ENCODE data around the gene NDUFA13.

NDUFA13 gene

DNA sequence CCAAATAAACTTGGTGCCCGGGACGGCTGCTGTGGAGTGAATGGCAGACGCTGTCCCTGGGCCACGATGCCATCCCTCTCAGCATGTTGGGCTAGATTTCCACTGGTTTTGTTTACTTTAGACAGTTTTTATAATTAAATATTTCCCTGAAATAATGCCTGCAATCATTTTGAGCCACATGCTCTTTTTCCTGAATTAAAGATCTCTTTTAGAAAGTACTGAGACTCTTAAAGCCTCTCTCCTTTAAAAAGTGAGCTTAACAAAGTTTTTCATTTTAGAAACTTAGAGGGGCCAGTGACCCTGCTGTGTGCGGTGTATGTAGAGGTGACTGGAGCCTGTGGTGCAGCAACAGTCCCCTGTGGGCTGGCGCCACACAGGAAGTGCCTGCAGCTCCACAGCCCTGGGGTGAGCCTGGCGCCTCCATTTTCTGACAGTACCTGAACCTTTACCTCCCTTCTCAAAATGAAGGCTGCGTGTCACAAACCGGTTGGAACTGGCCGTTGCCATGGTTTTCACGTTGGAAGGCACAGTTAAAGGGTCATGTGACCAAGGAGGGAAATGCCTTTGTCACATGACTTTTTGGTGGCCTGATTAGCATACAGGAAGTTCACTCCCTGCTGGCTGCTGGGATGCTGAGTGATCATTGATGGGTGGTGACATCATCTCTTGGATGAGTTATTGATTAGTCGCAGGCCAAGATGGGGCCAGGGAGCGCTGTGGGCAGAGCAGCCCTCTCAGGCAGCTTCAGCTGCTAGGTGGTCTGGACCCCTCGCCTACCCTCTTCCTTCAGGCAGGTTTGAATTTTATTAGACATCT is 26.9 kb upstream of the NDUFA13 start:
- peak; percentile 29 to 67 (median 57) for DNase-seq (ENCODE audit: low read depth in 2 of 3, low spot score in 2 of 3)

DNA sequence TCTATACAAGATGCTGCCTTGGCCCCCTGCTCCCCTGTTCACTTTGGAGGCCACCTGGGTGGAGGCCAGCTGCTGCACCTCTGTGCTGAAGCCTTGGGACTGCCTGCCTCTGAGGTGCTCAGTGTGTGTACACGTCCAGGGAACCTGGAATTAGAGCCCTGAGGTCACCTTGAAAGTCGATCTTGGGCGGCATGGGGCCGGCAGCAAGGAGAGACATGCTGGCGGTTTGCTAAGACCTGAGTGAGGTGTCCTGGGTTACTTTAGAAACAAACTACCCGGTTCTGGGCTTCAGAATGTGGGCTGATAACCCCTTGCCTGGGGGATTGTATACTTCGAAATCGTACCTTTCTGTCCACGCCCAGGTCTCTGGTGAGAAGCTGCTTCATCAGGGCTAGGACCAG is 26.2 kb upstream of the NDUFA13 start:
- DNase-seq (ENCODE audit: low read depth in 2 of 3, low spot score in 2 of 3), result no peak

DNA sequence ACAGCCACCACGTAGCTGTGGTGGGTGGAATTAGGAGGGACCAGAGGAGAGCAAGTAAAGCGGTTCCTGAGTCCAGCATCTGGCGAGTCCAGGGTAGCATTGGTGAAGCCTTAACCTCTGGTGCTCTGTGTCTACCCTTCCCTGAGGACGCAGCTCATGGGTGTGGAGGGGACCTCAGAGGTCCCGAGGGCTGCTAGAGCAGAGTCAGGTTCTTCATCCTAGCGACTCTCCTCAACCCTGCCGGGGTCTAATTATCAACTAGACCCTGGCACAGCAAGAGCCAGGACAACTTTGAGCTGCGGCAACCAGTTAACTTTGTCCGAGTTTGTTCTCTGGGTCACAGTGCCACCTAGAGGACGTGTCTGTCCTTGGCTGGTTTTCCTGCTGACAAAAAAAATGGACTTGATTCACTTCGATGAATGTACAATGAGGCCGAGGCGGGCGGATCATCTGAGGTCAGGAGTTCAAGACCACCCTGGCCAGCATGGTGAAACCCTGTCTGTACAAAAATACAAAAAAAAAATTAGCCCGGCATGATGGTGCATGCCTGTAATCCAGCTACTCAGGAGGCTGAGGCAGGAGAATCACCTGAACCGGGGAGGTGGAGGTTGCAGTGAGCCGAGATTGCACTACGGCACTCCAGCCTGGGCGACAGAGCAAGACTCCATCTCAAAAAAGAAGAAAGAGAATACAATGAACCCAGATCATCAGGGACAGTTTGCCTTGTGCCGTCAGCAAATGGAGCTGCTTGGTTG is 25.6 kb upstream of the NDUFA13 start:
- DNase-seq (ENCODE audit: low read depth in 2 of 3, low spot score in 2 of 3), result peak; percentile 46 to 69 (median 54)

DNA sequence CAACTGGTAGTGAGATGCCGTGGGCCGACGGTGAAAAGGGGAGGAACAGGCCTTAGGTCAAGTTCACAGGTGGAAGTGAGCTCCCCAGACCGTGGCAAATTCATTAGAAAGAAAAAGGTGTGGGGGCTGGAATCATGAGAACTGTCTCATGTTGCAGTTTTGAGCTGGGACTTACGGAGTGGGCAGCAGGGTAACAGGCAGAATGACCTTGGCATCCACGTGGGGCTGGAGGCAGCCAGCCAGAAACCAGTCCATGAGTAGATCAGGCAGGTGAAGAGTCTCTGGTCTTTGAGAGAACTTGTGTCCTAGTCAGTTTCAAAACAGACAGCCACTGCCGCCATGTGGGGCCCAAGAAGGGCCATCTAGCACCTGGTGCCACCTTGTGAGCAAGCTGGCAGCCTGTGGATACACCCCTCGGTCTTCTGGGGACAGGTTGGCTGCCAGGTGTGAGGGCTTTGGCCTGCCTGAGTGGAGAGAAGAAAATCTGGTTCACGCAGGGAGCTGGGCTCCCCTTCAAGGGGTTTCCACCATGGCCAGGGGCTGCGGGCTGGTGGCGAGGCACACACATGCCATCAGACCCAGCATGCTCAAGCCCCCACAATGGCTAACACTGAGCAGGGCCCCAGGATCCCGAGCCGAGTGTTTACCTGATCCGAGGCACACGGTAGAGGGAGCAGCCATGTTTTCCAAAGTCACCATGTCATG is 24.6 kb upstream of the NDUFA13 start:
- DNase-seq (ENCODE audit: low read depth in 2 of 3, low spot score in 2 of 3), result no peak

DNA sequence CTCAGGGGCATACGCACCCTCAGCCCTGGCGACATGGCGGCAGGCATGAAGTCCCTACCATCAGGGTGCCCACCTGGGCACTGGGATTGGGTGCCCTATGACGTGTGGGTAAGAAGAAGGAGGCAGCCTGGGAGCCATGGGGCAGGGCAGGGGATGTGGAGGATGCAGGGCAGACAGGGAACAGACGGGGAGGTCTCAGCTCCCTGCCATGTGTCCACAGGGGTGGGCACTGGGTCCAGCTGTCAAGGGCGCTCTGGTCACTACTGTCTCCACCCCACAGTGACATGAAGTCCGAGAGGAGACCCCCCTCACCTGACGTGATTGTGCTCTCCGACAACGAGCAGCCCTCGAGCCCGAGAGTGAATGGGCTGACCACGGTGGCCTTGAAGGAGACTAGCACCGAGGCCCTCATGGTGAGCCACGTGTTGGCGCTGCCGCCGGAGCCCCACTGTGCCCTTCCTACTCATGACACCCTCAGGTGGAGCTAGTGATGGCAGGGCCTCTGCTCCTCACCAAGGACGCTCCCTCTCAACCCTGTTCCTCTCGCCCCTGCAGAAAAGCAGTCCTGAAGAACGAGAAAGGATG is 23.9 kb upstream of the NDUFA13 start:
- no peak for DNase-seq (ENCODE audit: low read depth in 2 of 3, low spot score in 2 of 3)

DNA sequence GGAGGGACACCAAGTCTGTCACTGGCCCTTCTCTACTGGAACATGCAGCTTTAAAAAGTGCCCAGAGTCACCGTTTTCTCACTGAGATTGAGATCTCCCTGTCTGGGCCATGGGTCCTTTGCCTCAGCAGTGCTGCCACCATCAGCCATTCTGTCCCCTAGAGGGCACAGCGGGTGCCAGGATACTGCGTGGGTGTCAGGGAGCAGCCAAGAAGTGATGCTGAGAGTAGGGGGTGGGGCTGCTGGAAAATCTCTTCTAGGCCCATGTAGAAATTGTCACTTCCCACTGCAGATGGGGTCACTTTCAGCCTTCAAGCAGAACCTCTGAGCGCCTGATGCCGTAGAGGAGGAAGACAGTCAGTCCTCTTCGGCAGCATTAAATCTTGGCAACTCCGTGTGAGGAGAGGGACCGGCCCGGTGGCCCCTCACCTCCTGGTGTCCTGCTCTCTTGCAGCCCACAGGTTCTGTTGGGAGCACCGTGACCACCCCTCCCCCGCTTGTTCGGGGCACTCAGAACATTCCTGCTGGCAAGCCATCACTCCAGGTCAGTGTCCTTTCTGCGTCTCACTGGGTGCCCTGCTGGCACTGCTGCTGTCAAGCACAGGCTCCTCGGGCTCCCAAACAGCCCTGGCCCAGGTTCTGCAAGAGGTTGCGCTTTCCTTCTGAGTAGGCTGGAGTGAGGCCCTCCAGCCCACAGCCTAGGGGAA is 22.0 kb upstream of the NDUFA13 start:
- DNase-seq (ENCODE audit: low read depth in 2 of 3, low spot score in 2 of 3), result no peak

DNA sequence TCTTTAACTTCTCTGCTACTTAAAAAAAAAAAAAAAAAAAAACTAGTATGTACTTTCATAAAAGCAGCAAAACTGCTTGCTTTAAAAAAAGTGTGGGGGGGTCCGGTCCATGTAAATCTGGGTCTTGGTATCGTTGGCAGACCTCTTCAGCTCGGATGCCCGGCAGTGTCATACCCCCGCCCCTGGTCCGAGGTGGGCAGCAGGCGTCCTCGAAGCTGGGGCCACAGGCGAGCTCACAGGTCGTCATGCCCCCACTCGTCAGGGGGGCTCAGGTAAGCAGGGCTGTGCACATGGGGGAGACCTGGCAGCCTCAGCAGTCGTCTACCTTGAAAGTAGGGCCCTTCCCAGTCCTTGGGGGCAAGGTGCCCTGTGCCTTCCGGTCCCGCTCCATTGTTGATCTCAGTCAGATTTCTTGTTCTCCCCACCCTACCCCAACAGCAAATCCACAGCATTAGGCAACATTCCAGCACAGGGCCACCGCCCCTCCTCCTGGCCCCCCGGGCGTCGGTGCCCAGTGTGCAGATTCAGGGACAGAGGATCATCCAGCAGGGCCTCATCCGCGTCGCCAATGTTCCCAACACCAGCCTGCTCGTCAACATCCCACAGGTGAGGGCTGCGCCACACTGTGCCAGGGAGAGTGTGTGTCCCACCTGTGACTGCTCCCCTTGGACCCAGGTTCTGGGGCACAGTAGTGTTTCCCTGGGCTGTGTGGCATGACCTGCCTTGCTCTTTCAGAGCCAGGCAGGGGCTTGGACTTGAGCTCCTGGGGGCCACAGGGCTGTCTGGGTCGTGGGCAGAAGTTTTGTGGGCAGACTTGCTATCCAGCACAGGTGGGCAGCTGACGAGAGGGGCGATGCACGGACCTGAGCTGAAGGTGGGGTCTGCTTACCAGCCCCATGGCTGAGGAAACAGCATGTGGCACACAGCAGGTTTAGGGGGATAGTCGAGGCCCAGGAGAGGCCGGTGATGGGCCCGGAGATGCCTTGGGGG is 20.1 kb upstream of the NDUFA13 start:
- DNase-seq (ENCODE audit: low read depth in 2 of 3, low spot score in 2 of 3), result no peak

DNA sequence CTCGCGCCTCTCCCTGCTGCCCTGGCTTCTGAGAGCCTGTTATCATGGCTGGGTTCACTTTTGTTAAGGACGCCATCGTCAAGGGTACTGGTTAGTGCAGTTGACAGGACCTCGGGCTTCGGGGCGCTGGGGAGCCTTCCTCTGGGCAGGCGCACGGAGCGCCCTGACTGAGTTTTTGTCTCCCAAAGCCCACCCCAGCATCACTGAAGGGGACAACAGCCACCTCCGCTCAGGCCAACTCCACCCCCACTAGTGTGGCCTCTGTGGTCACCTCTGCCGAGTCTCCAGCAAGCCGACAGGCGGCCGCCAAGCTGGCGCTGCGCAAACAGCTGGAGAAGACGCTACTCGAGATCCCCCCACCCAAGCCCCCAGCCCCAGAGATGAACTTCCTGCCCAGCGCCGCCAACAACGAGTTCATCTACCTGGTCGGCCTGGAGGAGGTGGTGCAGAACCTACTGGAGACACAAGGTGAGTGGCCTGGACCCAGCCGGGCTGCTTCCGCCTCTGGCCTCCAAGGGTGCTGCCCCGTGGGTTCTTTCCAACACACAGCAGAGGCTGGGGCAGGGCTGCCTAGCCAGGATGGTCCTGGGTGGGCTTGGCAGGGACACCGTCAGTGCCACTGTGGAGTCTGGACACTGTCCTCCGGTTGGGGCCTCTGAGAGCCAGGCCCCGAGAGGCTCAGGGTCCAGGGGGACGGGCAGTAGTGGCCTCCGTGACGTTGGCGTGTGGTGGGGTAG is 17.6 kb upstream of the NDUFA13 start:
- DNase-seq (ENCODE audit: low read depth in 2 of 3, low spot score in 2 of 3), result no peak

DNA sequence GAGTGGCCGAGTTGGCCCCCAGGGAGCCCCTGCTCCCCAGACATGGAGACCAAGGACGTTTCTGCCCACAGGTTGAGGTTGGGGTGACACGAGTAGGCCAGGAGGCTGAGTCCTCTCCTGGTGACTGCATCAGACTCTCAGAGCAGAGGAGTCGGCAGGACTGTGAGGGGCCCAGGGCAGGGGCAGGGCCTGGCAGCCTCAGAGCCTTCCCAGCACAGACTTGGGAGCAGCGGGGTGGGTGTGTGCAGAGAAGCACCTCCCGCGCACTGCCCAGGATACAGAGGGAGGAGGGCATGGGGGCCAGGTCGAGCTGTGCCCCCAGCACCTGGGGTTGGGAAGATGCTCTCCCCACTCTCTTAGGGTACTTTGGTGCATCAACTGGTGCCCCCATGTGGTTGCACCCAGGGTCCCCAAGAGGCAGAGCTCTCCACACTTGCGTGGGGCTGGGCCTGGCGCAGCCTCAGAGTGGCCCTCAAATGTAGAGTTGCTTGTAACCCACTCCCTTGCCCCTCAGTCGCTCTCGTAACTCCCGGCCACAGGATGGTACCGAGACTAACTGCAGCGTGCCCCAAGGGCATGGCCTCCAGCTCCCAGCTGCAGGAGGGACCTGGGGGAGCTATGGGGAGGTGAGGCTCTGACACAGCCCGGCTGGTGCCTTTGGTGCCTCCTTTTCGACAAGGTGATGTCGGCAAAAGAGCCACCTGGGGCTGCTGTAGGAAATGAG is 16.6 kb upstream of the NDUFA13 start:
- DNase-seq (ENCODE audit: low read depth in 2 of 3, low spot score in 2 of 3), result no peak

DNA sequence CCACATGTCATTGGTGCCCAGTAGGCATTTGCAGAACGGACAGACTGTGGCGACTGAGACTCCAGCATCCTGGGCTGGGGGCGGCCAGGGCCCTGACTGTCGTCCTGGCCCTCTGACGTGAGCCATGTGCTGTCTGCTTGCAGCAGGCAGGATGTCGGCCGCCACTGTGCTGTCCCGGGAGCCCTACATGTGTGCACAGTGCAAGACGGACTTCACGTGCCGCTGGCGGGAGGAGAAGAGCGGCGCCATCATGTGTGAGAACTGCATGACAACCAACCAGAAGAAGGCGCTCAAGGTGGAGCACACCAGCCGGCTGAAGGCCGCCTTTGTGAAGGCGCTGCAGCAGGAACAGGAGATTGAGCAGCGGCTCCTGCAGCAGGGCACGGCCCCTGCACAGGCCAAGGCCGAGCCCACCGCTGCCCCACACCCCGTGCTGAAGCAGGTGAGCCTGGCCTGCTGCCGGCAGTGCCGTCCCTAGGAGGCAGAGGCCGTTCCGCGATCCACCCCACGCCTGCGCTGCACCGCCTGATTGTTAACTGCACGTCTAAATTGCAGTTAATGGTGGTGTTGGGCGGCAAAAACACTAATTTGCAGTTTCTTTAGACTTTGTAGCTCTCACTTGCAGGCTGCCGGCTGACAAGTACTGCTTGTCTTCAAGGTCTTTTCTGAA is 14.9 kb upstream of the NDUFA13 start:
- DNase-seq (ENCODE audit: low read depth in 2 of 3, low spot score in 2 of 3), result no peak

DNA sequence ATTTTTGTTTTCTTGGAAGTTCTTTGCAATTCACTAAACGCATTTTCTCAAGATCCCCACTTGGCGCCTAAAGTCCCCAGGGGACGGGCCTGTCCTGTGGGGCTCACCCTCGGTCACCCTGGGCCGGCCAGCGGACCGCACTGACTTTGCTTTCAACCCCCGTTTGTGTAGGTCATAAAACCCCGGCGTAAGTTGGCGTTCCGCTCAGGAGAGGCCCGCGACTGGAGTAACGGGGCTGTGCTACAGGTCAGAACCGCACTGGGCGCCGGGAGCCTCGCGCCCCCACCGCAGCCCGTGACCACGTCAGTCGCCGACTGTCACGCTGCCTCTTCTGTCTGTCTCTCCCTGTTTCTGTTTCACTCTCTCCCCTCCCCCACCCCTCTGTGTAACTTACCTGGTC is 14.2 kb upstream of the NDUFA13 start:
- no peak for DNase-seq (ENCODE audit: low read depth in 2 of 3, low spot score in 2 of 3)

DNA sequence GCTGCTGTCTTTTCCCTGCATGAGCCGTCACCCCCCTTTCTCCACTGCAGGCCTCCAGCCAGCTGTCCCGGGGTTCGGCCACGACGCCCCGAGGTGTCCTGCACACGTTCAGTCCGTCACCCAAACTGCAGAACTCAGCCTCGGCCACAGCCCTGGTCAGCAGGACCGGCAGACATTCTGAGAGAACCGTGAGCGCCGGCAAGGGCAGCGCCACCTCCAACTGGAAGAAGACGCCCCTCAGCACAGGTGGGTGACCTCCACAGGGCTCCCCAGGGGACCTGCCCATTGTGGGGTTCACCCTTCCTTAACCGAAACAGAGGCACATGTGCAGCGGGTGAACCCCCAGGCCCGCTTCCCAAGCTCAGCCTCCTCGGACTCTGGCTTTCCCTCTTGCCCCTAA is 13.7 kb upstream of the NDUFA13 start:
- no peak for DNase-seq (ENCODE audit: low read depth in 2 of 3, low spot score in 2 of 3)

DNA sequence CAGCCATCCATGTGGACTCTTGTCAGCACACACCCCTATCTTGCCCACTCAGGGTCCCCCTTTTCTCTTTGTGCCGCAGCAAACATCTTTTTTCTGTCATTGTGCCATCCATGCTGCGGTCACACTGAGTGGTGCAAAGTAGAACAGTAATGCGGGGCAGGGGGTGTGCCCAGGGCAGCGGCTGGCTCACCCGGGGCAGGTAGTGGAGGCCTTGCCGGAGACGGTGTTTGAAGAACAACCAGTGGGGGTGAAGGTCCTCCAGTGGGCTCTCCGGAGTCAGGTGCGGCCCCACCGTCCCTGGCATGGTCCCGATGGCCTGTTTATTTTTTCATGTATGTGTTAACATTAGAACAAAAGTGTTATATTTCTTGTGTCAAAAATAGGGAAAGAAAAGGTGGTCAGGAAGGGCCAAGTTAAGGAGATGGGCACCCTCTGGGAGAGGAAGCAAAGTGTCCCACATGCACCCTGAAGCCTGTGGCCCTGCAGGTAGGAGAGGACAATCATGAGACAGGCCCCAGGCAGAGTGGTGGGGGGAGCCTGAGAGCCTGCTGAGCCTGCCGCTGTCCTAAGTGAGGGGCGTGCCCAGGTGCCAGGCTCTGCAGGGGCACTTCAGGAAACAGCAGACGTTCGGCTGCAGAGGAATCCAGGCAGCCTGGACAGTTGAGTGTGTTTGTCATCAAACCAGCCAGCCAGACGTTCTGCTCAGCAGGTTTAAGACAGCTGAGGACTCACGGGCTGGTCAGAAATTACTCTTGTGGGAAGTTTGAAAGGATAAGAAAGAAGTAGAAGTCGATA is 13.0 kb upstream of the NDUFA13 start:
- DNase-seq (ENCODE audit: low read depth in 2 of 3, low spot score in 2 of 3), result no peak

DNA sequence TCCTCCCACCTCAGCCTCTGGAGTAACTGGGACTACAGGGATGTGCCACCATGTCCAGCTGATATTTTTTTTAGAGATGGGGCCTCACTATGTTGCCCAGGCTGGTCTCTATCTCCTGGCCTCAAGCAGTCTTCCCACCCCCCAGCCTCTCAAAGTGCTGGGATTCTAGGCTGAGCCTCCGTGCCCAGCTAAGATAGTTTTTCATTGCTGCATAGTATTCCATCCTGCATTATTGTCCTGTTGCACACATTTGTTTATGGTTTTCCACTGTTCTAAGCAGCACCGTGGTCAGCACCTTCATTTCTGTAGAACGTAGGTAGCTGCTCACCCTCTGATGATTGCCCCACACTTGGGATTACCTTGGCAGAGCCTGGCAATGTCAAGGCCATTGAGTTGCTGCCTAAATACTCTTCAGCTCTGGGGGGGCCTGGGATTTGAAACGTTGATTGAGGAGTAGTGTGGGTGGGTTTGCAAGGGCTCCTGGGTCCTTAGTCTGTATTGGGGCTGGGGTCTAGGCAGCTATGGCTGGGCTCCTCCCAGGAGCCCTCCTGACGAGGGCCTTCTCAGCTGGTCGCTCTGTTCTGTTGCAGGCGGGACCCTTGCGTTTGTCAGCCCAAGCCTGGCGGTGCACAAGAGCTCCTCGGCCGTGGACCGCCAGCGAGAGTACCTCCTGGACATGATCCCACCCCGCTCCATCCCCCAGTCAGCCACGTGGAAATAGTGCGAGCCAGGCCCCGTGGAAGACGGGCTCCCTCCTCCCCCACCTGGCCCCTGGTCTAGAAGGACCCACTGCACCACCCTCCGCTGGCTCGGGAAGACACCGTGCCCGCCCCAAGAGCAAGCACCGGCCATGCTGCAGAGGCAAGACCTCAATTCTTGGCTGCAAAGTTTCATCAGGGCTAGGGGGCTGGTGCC is 11.0 kb upstream of the NDUFA13 start:
- DNase-seq (ENCODE audit: low read depth in 2 of 3, low spot score in 2 of 3), result no peak

DNA sequence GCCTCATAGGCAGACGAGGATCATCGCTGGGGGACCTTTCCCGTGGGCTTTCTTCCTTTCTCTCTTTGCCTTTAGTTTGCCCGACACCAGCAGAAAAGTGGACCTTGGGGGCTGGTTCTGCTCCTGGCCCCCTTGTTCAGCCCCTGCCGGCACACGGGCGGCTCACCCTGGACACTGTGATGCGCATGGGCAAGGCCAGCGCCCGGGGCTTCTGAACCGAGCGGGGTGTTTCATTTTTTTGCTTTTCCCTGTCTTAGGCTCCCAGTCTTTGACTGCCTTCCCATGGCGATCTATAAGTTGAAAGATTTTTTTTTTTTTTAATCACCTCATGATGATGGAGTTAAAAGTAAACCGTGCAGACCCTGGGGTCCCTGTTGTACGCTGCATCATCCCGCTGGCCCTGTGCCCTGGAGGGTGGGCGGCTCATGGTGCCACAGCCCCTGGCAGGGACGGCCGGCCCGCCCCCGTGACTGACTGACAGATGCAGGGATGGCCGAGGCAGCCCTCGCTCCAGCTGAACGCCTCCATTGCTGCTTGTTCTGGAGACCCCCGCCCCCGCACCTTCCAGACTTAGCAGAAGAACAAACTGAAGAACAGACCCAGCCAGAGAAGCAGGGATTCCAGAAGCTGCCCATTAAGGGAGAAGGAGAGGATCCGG is 10.2 kb upstream of the NDUFA13 start:
- DNase-seq (ENCODE audit: low read depth in 2 of 3, low spot score in 2 of 3), result no peak

All from activated CD8-positive, alpha-beta memory T cell treated with anti-CD3 and anti-CD28 coated beads for 48 hours (primary cell).